ENCODE results near the gene LDHD.

The LDHD gene

GRCh38 chr16:75107505-75107904 is 9.1 kb downstream of the LDHD start:
- TF ChIP-seq EZH2phosphoT487 (IDR thresholded peaks at IDR 0.05; ENCODE audit: low read depth): no peak
- TF ChIP-seq, protein P1, sequence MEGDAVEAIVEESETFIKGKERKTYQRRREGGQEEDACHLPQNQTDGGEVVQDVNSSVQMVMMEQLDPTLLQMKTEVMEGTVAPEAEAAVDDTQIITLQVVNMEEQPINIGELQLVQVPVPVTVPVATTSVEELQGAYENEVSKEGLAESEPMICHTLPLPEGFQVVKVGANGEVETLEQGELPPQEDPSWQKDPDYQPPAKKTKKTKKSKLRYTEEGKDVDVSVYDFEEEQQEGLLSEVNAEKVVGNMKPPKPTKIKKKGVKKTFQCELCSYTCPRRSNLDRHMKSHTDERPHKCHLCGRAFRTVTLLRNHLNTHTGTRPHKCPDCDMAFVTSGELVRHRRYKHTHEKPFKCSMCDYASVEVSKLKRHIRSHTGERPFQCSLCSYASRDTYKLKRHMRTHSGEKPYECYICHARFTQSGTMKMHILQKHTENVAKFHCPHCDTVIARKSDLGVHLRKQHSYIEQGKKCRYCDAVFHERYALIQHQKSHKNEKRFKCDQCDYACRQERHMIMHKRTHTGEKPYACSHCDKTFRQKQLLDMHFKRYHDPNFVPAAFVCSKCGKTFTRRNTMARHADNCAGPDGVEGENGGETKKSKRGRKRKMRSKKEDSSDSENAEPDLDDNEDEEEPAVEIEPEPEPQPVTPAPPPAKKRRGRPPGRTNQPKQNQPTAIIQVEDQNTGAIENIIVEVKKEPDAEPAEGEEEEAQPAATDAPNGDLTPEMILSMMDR (IDR thresholded peaks at IDR 0.05; ENCODE audit: low read depth, low read length): no peak
- H3K36me3 ChIP-seq (replicated peaks; ENCODE audit: low read depth, low read length): no peaks in the 10 kb centered on the region
- H4K20me1 ChIP-seq (ENCODE audit: insufficient read depth, low read length): no peaks in the 10 kb centered on the region
- H3K4me2 ChIP-seq (ENCODE audit: low read length): no peak overlapping the region
- H3K27me3 ChIP-seq (ENCODE audit: low read depth, low read length): peaks cover 6% of the 10 kb centered on the region; the same call in 1 of the 2 replicates
- H3K4me3 ChIP-seq (ENCODE audit: low read length): no peak overlapping the region
- H3K4me1 ChIP-seq (ENCODE audit: low read length): peaks cover 24% of the 10 kb centered on the region
- no peaks in the 10 kb centered on the region for H3K9me3 ChIP-seq (ENCODE audit: insufficient read depth, low read length)
- H2AFZ ChIP-seq (ENCODE audit: low read depth, low read length): no peak overlapping the region
- no peaks in the 10 kb centered on the region for H3K79me2 ChIP-seq (ENCODE audit: low read length)
- H3K9ac ChIP-seq (ENCODE audit: low read length): no peak overlapping the region
- no peak overlapping the region for H3K27ac ChIP-seq (ENCODE audit: low read length)

GRCh38 chr16:75106351-75107274 is 10.0 kb downstream of the LDHD start:
- no peak overlapping the region for H3K9ac ChIP-seq (ENCODE audit: low read length)
- H4K20me1 ChIP-seq (ENCODE audit: insufficient read depth, low read length): no peaks in the 10 kb centered on the region
- H3K4me2 ChIP-seq (ENCODE audit: low read length): no peak overlapping the region
- peaks cover 20% of the 10 kb centered on the region for H3K4me1 ChIP-seq (ENCODE audit: low read length)
- TF ChIP-seq, protein P1 (IDR thresholded peaks at IDR 0.05; ENCODE audit: low read depth, low read length): no peak
- no peak for TF ChIP-seq EZH2phosphoT487 (IDR thresholded peaks at IDR 0.05; ENCODE audit: low read depth)
- H3K27ac ChIP-seq (ENCODE audit: low read length): no peak overlapping the region
- H3K27me3 ChIP-seq (ENCODE audit: low read depth, low read length): no peaks in the 10 kb centered on the region
- no peak overlapping the region for H2AFZ ChIP-seq (ENCODE audit: low read depth, low read length)
- no peaks in the 10 kb centered on the region for H3K36me3 ChIP-seq (replicated peaks; ENCODE audit: low read depth, low read length)
- no peaks in the 10 kb centered on the region for H3K79me2 ChIP-seq (ENCODE audit: low read length)
- no peak overlapping the region for H3K4me3 ChIP-seq (ENCODE audit: low read length)
- no peaks in the 10 kb centered on the region for H3K9me3 ChIP-seq (ENCODE audit: insufficient read depth, low read length)

GRCh38 chr16:75105306-75106061 is 11.1 kb downstream of the LDHD start:
- Histone ChIP-seq H3K4me2 (ENCODE audit: low read length) (no peak overlapping the region), H3K9ac (ENCODE audit: low read length) (no peak overlapping the region), H3K27ac (ENCODE audit: low read length) (no peak overlapping the region), H3K27me3 (ENCODE audit: low read depth, low read length) (no peaks in the 10 kb centered on the region), H3K9me3 (ENCODE audit: insufficient read depth, low read length) (no peaks in the 10 kb centered on the region), H3K36me3 (replicated peaks; ENCODE audit: low read depth, low read length) (no peaks in the 10 kb centered on the region), H3K4me3 (ENCODE audit: low read length) (no peak overlapping the region), H4K20me1 (ENCODE audit: insufficient read depth, low read length) (no peaks in the 10 kb centered on the region), H2AFZ (ENCODE audit: low read depth, low read length) (no peak overlapping the region), H3K79me2 (ENCODE audit: low read length) (no peaks in the 10 kb centered on the region), H3K4me1 (ENCODE audit: low read length) (peaks cover 10% of the 10 kb centered on the region)
- TF ChIP-seq EZH2phosphoT487 (IDR thresholded peaks at IDR 0.05; ENCODE audit: low read depth): no peak
- TF ChIP-seq, protein P1 (IDR thresholded peaks at IDR 0.05; ENCODE audit: low read depth, low read length): no peak

DNA sequence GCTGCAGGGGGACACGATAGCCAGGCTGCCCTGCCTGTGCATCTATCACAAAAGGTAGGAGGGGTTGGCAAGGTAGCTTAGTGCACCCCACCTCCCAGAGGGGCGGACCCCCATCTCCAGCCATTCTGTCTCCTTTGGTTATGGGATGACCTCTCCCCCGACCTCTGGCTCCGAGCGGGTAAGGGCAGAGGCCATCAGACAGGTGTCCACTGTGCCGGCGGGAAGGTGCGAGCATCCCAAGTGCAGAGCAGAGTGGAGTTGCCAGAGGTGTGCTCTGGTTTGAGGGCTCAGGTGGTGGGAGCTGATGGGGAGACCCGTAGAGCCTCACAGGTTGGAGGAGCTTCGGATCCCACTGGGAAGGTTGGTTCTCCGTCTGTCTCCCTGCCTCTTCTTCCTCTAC is 11.7 kb downstream of the LDHD start:
- no peaks in the 10 kb centered on the region for H3K79me2 ChIP-seq (ENCODE audit: low read length)

More for the DNA sequence above, 11.7 kb downstream of the LDHD start:
- Histone ChIP-seq H3K9ac (ENCODE audit: low read length) (no peak overlapping the region), H2AFZ (ENCODE audit: low read depth, low read length) (no peak overlapping the region), H4K20me1 (ENCODE audit: insufficient read depth, low read length) (no peaks in the 10 kb centered on the region), H3K4me3 (ENCODE audit: low read length) (no peak overlapping the region), H3K27ac (ENCODE audit: low read length) (no peak overlapping the region), H3K4me2 (ENCODE audit: low read length) (no peak overlapping the region), H3K27me3 (ENCODE audit: low read depth, low read length) (no peaks in the 10 kb centered on the region), H3K36me3 (replicated peaks; ENCODE audit: low read depth, low read length) (no peaks in the 10 kb centered on the region), H3K4me1 (ENCODE audit: low read length) (peaks cover 9% of the 10 kb centered on the region; the same call in 1 of the 2 replicates), H3K9me3 (ENCODE audit: insufficient read depth, low read length) (no peaks in the 10 kb centered on the region)
- TF ChIP-seq EZH2phosphoT487 (IDR thresholded peaks at IDR 0.05; ENCODE audit: low read depth): no peak
- TF ChIP-seq, protein P1 (IDR thresholded peaks at IDR 0.05; ENCODE audit: low read depth, low read length): no peak
